ENCODE results near the gene ACIN1. TPM values are rescaled to one million over a fixed set of nuclear protein-coding genes. Genes with fewer than 3 reads are reported as not detected.
A peak's percentile ranks its signal among the peaks of the same experiment; 100 is the strongest.

ACIN1 gene
- total and polyA plus RNA-seq, 2 of the 8 experiments (the other 6 are each of a cell fraction or from before 2014, with no cell fraction given) = 132 to 233 TPM

- Histone ChIP-seq H2BK5ac (ENCODE audit: low read depth, low read length) (no peak overlapping the region), H3K36me3 (ENCODE audit: control insufficient read depth in 2 of 4, insufficient read depth in 4 of 4, low read length in 3 of 4) (peaks cover 0 to 13% (median 4%) of the 10 kb centered on the region in 4 experiments; a peak in 5 of 8 replicates), H2BK12ac (ENCODE audit: low read depth, low read length) (no peak overlapping the region), H4K8ac (ENCODE audit: extremely low read depth, insufficient read depth, low read length) (no peak overlapping the region), H3K4me1 (replicated peaks in 1 of 4; ENCODE audit: control insufficient read depth in 3 of 4, insufficient read depth in 4 of 4, low read length in 3 of 4) (peaks cover 0 to 15% (median 4%) of the 10 kb centered on the region in 4 experiments; a peak in 4 of 7 replicates), H3K9me3 (ENCODE audit: insufficient read depth in 2 of 2, low read depth in 1 of 2, low read length in 1 of 2) (no peaks in the 10 kb centered on the region), H2AK5ac (ENCODE audit: low read depth, low read length) (no peak overlapping the region), H3K14ac (ENCODE audit: insufficient read length) (no peak overlapping the region), H4K91ac (replicated peaks; ENCODE audit: insufficient read length, low read length) (no peak overlapping the region), H4K5ac (ENCODE audit: insufficient read length, low read depth, low read length) (no peak overlapping the region), H3K79me1 (ENCODE audit: low read depth, low read length) (no peaks in the 10 kb centered on the region), H2BK20ac (ENCODE audit: low read length) (no peak overlapping the region), H3K9ac (replicated peaks in 1 of 4; ENCODE audit: extremely low read depth in 1 of 4, low read depth in 3 of 4, low read length in 3 of 4) (no peak overlapping the region), H3K23me2 (ENCODE audit: low read depth, low read length) (peaks cover 12% of the 10 kb centered on the region), H4K20me1 (replicated peaks in 1 of 2; ENCODE audit: control insufficient read depth in 1 of 2, insufficient read depth in 2 of 2, low read length in 2 of 2) (peaks cover 0 to 4% of the 10 kb centered on the region in 2 experiments), H2AFZ (ENCODE audit: low read length) (no peak overlapping the region), H2BK120ac (replicated peaks; ENCODE audit: low read depth, low read length) (no peak overlapping the region), H3K18ac (ENCODE audit: extremely low read depth, low read length) (no peak overlapping the region), H2BK15ac (ENCODE audit: low read length) (no peak overlapping the region), H3K27ac (ENCODE audit: low read depth, low read length) (no peak overlapping the region), H3K79me2 (ENCODE audit: control insufficient read depth in 1 of 2, insufficient read depth in 2 of 2, low read length in 2 of 2) (no peaks in the 10 kb centered on the region), H3K4me3 (ENCODE audit: extremely low read depth in 1 of 4, insufficient read depth in 2 of 4, low read depth in 3 of 4, low read length in 4 of 4) (no peak overlapping the region), H3K23ac (ENCODE audit: insufficient read length) (no peak overlapping the region), H3K4me2 (ENCODE audit: insufficient read depth in 1 of 2, low read depth in 2 of 2, low read length in 2 of 2) (no peak overlapping the region), H3K56ac (replicated peaks; ENCODE audit: insufficient read length, low read depth, low read length) (no peak overlapping the region), H3K27me3 (replicated peaks in 1 of 4; ENCODE audit: control insufficient read depth in 3 of 4, extremely low read depth in 1 of 4, insufficient read depth in 3 of 4, low read length in 3 of 4) (no peaks in the 10 kb centered on the region; a peak in 1 of 7 replicates), H3K4ac (replicated peaks; ENCODE audit: insufficient read length, low read depth, low read length) (no peak overlapping the region)
- ChIA-PET POLR2A (ENCODE audit: partially characterized antibody) (interaction anchor here (0.9 to 6.2 kb wide), 9 partner anchors 20 to 125 kb away, joined by 3 to 65 read pairs (median 5); partner anchors contain the start of genes AJUBA, PRMT5 and PSMB5), CTCF (ENCODE audit: partially characterized antibody) (interaction anchor here (0.8 to 29.2 kb wide), 20 partner anchors 12 to 291 kb away, joined by 3 to 785 read pairs (median 5); partner anchors contain the start of genes AJUBA and PSMB11)
- no peak for DNase-seq (ENCODE audit: low read depth in 1 of 2, low spot score in 2 of 2)
- 86% methylated on average over 16 of the region's 17 CpGs; no CpG with 5 or more reads in 1 of the 2 experiments for WGBS, 2 experiments (ENCODE audit: extremely low coverage in 1 of 2, insufficient coverage in 1 of 2, insufficient read length in 1 of 2, insufficient replicate concordance in 2 of 2, low coverage in 1 of 2, low lambda C conversion rate in 2 of 2, missing lambda C conversion rate in 1 of 2)
- no peak for FAIRE-seq
- TF ChIP-seq RAD21 (IDR thresholded peaks at IDR 0.05 in 1 of 2, conservative IDR thresholded peaks at IDR 0.05 in 1 of 2; ENCODE audit: low read depth in 2 of 2, low read length in 2 of 2) (peak; percentile 61 to 69), SP2 (IDR thresholded peaks at IDR 0.05; ENCODE audit: low read length) (no peak), JUN (IDR thresholded peaks at IDR 0.05; ENCODE audit: low read depth, low read length) (no peak), POLR2A (IDR thresholded peaks at IDR 0.05; ENCODE audit: control extremely low read depth in 1 of 2, low read depth in 2 of 2, low read length in 2 of 2) (no peak)
Observed at GRCh38 chr14:23054000-23054811, 40.7 kb downstream of the ACIN1 start.
